K562 treated with DMSO at 1 percent for 12 hours (cell line): Measurements from ENCODE around the gene OR5L2. TPM values are rescaled to one million over a fixed set of nuclear protein-coding genes. Genes with fewer than 3 reads are reported as not detected.

Experiments
- total RNA-seq: library from RNA; unstranded; fragments of 300-600 nt; gene quantifications from 2 replicates; pipeline ENCODE4 v1.2.3, GENCODE V29; 2022; ENCODE audit not compliant: insufficient read depth

The OR5L2 gene
- not detected in 2 replicates for total RNA-seq

GRCh38 chr11:55826919-55827318 lies at the start of gene OR5L2:
Gene OR5L2 (plus strand): TSS chr11:55827219. CDS start chr11:55827219, 0 bp downstream.

GRCh38 chr11:55795256-55795655 lies 31.8 kb upstream of the OR5L2 start, which contains the start of gene OR5D14:
Gene OR5D14 (plus strand): TSS chr11:55795556. CDS start chr11:55795556, 0 bp downstream.

GRCh38 chr11:55811067-55811466 lies 16.0 kb upstream of the OR5L2 start, which contains the start of gene OR5L1:
Gene OR5L1 (plus strand): TSS chr11:55811367. CDS start chr11:55811467, 100 bp downstream.

DNA sequence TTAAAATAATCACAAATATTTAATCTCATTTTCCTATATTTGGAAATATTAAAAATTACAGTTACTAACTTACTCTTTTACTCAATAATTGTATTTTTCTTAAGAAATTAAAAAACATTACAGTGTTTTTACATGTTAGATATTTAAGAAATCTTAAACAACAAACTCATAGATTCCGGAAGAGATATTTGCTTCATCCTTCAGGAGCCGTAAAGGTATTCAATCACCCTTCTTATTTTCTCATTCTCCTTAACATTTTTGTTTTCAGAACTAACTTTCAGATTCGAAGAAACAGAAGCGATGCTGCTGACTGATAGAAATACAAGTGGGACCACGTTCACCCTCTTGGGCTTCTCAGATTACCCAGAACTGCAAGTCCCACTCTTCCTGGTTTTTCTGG lies 7.7 kb upstream of the OR5L2 start, which contains the start of gene OR5D18:
OR5D18 (plus strand) TSS at position 301 of the 400 bp plus-strand sequence; CDS start at position 301, 0 bp downstream.

DNA sequence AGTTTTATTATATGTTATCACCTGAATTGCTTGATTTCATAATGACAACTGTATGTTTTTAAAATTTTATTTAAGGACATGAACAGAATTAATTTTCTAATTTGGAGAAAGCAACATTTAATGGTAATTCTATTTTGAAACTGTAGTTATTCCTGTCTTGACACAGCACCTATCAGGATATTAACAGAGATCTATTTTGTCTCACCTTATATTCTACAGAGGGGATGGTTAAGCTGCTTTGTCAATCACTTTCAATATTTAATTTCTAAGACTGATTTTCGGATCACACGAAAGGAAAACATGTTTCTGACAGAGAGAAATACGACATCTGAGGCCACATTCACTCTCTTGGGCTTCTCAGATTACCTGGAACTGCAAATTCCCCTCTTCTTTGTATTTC lies 11.4 kb downstream of the OR5L2 start, which contains the start of gene OR5D16:
OR5D16 (plus strand) TSS at position 301 of the 400 bp plus-strand sequence; CDS start at position 301, 0 bp downstream.

Other genes starting within 250 kb of the OR5L2 start
- not detected in 2 replicates for gene OR4C11, start 219.6 kb upstream of the OR5L2 start, total RNA-seq
- not detected in 2 replicates for gene OR4P4, start 192.1 kb upstream of the OR5L2 start, total RNA-seq
- gene OR4S2, start 178.9 kb upstream of the OR5L2 start, total RNA-seq: not detected in 2 replicates
- gene OR4C6, start 165.0 kb upstream of the OR5L2 start, total RNA-seq: not detected in 2 replicates
- gene OR5D13, start 53.8 kb upstream of the OR5L2 start, total RNA-seq: not detected in 2 replicates
- not detected in 2 replicates for gene OR5D14, start 31.7 kb upstream of the OR5L2 start, total RNA-seq
- not detected in 2 replicates for gene OR5L1, start 15.9 kb upstream of the OR5L2 start, total RNA-seq
- not detected in 2 replicates for gene OR5D18, start 7.6 kb upstream of the OR5L2 start, total RNA-seq
- not detected in 2 replicates for gene OR5D16, start 11.5 kb downstream of the OR5L2 start, total RNA-seq
- gene TRIM51, start 56.1 kb downstream of the OR5L2 start, total RNA-seq: not detected in 2 replicates
- gene OR5W2, start 87.4 kb downstream of the OR5L2 start, total RNA-seq: not detected in 2 replicates
- gene OR5I1, start 109.2 kb downstream of the OR5L2 start, total RNA-seq: not detected in 2 replicates
- gene OR10AG1, start 142.7 kb downstream of the OR5L2 start, total RNA-seq: not detected in 2 replicates
- gene OR5F1, start 167.4 kb downstream of the OR5L2 start, total RNA-seq: not detected in 2 replicates
- not detected in 2 replicates for gene OR5AS1, start 200.4 kb downstream of the OR5L2 start, total RNA-seq